Measurements from ENCODE around the gene RAD23B. TPM values are rescaled to one million over a fixed set of nuclear protein-coding genes. Genes with fewer than 3 reads are reported as not detected.

RAD23B gene
- total and polyA plus RNA-seq, 2 of the 13 experiments (the other 11 are each of a cell fraction or from before 2014, with no cell fraction given) = 133 to 156 TPM

- TF ChIP-seq USF2 (IDR thresholded peaks at IDR 0.05; ENCODE audit: low read depth, low read length) (no peak), USF2 (CRISPR knock-in tag; IDR thresholded peaks at IDR 0.05; ENCODE audit: borderline replicate concordance) (no peak), NONO (IDR thresholded peaks at IDR 0.05) (no peak), NONO (CRISPR knock-in tag; conservative IDR thresholded peaks at IDR 0.05) (peak; percentile 87), ATF6 (CRISPR knock-in tag; conservative IDR thresholded peaks at IDR 0.05) (0 out of 2 replicates have a peak, but pooled peaks have one; percentile 53), MLX (CRISPR knock-in tag; IDR thresholded peaks at IDR 0.05) (peak; percentile 88), JUN (CRISPR knock-in tag; IDR thresholded peaks at IDR 0.05) (0 out of 2 replicates have a peak, but pooled peaks have one; percentile 27), FOXO1 (CRISPR knock-in tag; IDR thresholded peaks at IDR 0.05) (peak; percentile 92), E2F1 (CRISPR knock-in tag; IDR thresholded peaks at IDR 0.05) (no peak), PHF21A (CRISPR knock-in tag; IDR thresholded peaks at IDR 0.05) (peak; percentile 75; the same call in 1 of the 2 replicates), ATF4 (CRISPR knock-in tag; IDR thresholded peaks at IDR 0.05) (peak in 1 of 2 experiments; percentile 79; a peak in 2 of 4 replicates), DMAP1 (CRISPR knock-in tag; IDR thresholded peaks at IDR 0.05) (peak; percentile 66; the same call in 1 of the 2 replicates), FOXP1 (IDR thresholded peaks at IDR 0.05) (peak; percentile 59; the same call in 1 of the 2 replicates), FOXP1 (CRISPR knock-in tag; IDR thresholded peaks at IDR 0.05) (peak; percentile 95), ZNF292 (CRISPR knock-in tag; IDR thresholded peaks at IDR 0.05; ENCODE audit: borderline replicate concordance, low read depth) (0 out of 2 replicates have a peak, but pooled peaks have one; percentile 70), SKIL (CRISPR knock-in tag; IDR thresholded peaks at IDR 0.05; ENCODE audit: borderline replicate concordance) (peak; percentile 75; the same call in 1 of the 2 replicates), ZSCAN25 (CRISPR knock-in tag; IDR thresholded peaks at IDR 0.05) (no peak), CCAR2 (optimal IDR thresholded peaks at IDR 0.05; ENCODE audit: low read depth, low read length) (no peak), LRRFIP1 (CRISPR knock-in tag; conservative IDR thresholded peaks at IDR 0.05) (no peak)
Measured at GRCh38 chr9:107249131-107249533, 33.9 kb upstream of the RAD23B start (continued).

Data from HepG2 (cell line).